GM06990 (cell line): Measurements from ENCODE around the gene BEND5.

ENCODE experiments used
- DNase-seq: peaks from one replicate; pipeline ENCODE4 v3.0.0-alpha.2; 2011; ENCODE audit not compliant: insufficient read length; ENCODE audit errors: extremely low read depth
- H3K27me3 ChIP-seq: replicated peaks from 2 replicates; pipeline ENCODE4 v1.6.0; 2011; ENCODE audit warnings: low read length; ENCODE audit not compliant: control insufficient read depth, insufficient read depth
- H3K36me3 ChIP-seq: 2 replicates; pipeline ENCODE4 v1.5.1; 2011; ENCODE audit warnings: low read length; ENCODE audit not compliant: control insufficient read depth, insufficient read depth
- H3K4me3 ChIP-seq: replicated peaks from 2 replicates; pipeline ENCODE4 v1.5.1; 2011; ENCODE audit warnings: low read depth, mild to moderate bottlenecking, control low read depth, low read length
- TF ChIP-seq, protein P1 (sequence below): IDR thresholded peaks from 2 replicates; pipeline ENCODE4 v1.5.1; 2011; ENCODE audit warnings: low read length, control low read depth, mild to moderate bottlenecking, inconsistent platforms; ENCODE audit not compliant: insufficient read depth, poor library complexity, severe bottlenecking

BEND5 gene

DNA sequence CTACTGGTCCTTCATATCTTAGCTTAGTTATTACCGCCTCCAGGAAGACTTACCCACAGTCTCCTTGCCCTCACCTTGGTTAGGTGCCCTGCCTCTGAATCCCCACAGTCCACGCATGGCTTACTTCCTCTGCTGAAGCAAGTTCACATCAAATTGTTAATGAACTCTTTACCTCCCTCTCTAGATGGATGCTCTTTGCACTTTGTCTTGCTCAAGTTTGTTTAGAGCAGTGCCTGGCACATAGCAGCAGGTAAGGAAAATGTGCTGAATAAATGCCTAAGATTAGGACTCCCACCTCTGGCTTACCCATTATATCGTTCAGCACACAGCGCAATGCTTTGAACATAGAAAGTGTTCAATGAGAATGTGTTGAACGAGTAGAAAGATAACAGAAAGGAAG, 90.5 kb downstream of the BEND5 start:
- no peak for DNase-seq
- no peak overlapping the region for H3K4me3 ChIP-seq
- TF ChIP-seq, protein P1, sequence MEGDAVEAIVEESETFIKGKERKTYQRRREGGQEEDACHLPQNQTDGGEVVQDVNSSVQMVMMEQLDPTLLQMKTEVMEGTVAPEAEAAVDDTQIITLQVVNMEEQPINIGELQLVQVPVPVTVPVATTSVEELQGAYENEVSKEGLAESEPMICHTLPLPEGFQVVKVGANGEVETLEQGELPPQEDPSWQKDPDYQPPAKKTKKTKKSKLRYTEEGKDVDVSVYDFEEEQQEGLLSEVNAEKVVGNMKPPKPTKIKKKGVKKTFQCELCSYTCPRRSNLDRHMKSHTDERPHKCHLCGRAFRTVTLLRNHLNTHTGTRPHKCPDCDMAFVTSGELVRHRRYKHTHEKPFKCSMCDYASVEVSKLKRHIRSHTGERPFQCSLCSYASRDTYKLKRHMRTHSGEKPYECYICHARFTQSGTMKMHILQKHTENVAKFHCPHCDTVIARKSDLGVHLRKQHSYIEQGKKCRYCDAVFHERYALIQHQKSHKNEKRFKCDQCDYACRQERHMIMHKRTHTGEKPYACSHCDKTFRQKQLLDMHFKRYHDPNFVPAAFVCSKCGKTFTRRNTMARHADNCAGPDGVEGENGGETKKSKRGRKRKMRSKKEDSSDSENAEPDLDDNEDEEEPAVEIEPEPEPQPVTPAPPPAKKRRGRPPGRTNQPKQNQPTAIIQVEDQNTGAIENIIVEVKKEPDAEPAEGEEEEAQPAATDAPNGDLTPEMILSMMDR, result no peak
- no peaks in the 10 kb centered on the region for H3K36me3 ChIP-seq
- no peaks in the 10 kb centered on the region; the same call in 1 of the 2 replicates for H3K27me3 ChIP-seq

DNA sequence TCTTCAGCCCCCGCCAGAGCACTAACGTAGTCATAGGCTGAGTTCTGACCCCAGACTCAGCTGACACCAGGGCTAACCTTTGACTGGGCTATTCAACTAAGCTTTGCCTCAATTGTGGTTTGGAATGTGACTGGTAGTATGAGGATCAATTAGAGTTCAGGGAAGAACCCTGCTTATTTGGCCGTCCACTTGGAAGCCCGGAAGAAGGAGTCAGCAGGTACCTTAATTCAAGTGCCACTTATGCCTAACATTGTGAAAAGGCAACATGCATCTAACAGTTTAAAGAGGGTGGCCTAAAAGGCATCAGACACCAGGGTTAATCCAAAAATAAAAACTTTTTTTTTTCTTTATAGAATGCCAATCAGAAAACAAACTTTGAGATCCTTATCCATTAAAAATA, 92.3 kb downstream of the BEND5 start:
- TF ChIP-seq, protein P1, result no peak

DNA sequence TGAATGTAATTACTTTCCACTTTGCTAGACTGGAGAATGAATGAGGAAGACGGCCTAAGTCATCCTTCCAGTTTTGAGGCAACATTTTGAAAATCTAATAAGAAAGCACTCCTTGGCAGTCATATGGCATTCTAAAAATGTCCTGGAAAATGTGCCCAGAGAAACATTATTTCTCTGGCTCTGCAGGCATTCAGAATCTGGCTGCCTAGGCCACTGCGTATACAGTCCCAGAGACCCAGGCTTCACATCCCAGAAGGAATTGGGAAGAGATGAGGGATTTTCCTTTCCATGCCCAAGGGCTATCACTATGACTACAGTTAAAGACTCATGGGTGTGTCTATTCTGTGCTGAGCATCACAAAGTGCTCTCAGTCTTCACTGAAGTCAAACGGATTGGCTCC, 92.9 kb downstream of the BEND5 start:
- no peak for DNase-seq
- TF ChIP-seq, protein P1, result no peak
- Histone ChIP-seq H3K4me3 (no peak overlapping the region), H3K27me3 (no peaks in the 10 kb centered on the region; the same call in 1 of the 2 replicates), H3K36me3 (no peaks in the 10 kb centered on the region)

More for the DNA sequence above, 92.3 kb downstream of the BEND5 start:
- no peak for DNase-seq
- Histone ChIP-seq H3K4me3 (no peak overlapping the region), H3K36me3 (no peaks in the 10 kb centered on the region), H3K27me3 (no peaks in the 10 kb centered on the region; the same call in 1 of the 2 replicates)

DNA sequence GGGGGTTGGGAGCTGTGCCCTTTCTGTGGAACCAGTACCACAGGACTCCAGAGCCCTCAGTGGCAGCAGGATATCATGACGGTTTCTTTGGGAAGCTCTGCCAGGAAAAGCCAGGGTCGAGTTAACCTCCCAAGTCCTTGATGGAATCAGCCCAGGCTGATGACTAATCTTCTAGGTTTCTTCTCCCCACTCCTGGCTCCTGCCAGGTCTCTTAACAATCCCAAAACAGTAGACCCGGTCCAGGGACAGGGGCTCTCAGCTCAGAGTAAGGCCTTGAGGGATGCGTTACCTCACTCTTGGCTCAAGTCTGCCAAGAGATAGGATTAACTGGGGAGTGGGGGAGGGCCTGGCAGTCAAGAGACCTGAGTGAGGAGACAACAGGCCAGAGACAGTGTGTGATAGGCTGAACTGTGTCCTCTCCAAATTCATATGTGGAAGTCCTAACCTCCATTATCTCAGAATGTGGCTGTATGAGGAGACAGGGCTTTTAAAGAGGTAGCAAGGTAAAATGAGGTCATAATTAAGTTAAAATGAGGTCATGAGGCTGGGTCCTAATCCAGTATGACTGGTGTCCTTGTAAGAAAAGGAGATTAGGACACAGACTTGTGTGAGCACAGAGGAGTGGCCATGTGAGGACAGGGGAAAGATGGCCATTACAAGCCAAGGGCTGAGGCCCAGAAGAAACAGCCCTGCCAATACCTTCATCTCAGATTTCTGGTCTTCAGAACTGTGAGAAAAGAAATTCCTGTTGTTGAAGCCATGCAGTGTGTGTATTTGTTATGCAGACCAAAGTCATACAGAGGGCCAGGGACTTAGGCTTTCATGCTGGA, 95.0 kb downstream of the BEND5 start:
- no peaks in the 10 kb centered on the region; the same call in 1 of the 2 replicates for H3K27me3 ChIP-seq
- H3K36me3 ChIP-seq, result no peaks in the 10 kb centered on the region
- no peak overlapping the region for H3K4me3 ChIP-seq
- TF ChIP-seq, protein P1, result no peak
- DNase-seq, result no peak

DNA sequence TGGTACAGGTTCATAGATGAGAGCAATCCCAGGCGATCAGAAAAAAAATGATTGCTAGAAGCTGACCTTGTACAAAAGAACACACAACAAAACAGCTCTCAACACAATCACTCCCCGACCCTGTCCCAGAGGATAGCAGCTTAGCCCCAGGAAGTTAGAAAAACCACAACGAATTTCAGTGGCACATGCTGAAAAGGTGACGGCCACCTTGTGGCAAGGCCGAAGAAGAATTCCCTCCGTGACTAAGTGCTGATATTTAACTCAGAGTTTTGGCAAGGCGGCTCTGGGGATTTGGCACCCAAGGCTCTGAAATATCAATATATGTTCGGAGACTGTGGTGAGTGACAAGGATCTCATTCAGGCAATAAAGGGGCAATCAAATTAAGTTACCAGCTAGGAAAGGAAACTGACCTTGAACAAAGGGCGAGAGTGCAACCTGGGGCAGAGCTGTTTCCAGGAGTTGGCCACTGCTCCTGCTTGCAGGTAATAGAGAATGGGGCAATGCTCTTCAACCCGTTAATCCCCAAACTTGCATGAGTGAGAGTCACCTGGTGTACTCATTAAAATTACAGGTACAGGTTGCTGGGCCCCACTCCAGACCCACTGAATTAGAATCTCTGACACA, 96.2 kb downstream of the BEND5 start:
- DNase-seq, result no peak
- Histone ChIP-seq H3K27me3 (no peaks in the 10 kb centered on the region; the same call in 1 of the 2 replicates), H3K36me3 (no peaks in the 10 kb centered on the region), H3K4me3 (no peak overlapping the region)
- TF ChIP-seq, protein P1, result no peak
